ENCODE measurements around the gene MCM3AP. TPM values are rescaled to one million over a fixed set of nuclear protein-coding genes. Genes with fewer than 3 reads are reported as not detected.
A peak's percentile ranks its signal among the peaks of the same experiment; 100 is the strongest.

The MCM3AP gene
- total and polyA plus RNA-seq, 9 of the 15 experiments (the other 6 are each of a cell fraction or from before 2014, with no cell fraction given): 6.5 to 179 (median 69.6) TPM

DNA sequence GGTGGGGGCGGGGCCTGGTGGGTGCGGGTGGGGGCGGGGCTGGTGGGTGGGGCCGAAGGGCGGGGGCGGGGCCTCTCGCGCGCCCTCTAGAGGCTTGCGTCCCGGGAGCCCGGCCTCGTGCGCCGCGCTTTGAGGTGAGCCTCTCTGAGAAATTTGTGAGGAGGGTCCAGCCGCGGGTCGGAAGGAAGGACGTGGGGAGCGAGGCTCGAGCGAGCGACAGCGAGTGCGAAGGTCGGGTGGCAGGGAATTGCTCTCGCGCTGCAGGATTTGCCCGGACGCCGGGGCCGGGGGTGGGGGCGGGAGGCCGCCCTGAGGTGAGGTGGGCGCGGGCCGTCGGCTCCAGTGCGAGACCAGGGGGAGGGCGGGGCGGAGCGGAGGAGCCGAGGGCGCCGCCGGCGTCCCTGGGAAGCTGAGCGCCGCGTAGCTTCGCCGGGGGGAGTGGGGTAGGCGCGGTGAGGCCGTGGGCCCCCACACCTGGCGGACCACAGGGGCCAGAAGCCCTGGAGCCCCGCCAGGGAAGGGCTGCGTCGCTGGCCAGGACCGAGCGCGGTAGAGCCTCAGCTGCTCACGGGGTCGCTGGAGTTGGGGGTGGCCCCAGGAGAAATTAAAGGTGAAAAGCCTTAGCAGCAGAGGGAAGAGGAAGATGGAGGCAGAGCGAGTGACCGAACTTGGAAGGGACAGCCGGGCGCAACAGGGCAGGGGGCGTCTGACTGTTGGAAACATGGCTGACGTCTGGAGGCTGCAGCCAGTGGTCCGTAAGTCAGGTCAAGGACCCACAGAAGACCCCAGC, 56.1 kb downstream of the MCM3AP start (continued):
- TF ChIP-seq, protein P1, sequence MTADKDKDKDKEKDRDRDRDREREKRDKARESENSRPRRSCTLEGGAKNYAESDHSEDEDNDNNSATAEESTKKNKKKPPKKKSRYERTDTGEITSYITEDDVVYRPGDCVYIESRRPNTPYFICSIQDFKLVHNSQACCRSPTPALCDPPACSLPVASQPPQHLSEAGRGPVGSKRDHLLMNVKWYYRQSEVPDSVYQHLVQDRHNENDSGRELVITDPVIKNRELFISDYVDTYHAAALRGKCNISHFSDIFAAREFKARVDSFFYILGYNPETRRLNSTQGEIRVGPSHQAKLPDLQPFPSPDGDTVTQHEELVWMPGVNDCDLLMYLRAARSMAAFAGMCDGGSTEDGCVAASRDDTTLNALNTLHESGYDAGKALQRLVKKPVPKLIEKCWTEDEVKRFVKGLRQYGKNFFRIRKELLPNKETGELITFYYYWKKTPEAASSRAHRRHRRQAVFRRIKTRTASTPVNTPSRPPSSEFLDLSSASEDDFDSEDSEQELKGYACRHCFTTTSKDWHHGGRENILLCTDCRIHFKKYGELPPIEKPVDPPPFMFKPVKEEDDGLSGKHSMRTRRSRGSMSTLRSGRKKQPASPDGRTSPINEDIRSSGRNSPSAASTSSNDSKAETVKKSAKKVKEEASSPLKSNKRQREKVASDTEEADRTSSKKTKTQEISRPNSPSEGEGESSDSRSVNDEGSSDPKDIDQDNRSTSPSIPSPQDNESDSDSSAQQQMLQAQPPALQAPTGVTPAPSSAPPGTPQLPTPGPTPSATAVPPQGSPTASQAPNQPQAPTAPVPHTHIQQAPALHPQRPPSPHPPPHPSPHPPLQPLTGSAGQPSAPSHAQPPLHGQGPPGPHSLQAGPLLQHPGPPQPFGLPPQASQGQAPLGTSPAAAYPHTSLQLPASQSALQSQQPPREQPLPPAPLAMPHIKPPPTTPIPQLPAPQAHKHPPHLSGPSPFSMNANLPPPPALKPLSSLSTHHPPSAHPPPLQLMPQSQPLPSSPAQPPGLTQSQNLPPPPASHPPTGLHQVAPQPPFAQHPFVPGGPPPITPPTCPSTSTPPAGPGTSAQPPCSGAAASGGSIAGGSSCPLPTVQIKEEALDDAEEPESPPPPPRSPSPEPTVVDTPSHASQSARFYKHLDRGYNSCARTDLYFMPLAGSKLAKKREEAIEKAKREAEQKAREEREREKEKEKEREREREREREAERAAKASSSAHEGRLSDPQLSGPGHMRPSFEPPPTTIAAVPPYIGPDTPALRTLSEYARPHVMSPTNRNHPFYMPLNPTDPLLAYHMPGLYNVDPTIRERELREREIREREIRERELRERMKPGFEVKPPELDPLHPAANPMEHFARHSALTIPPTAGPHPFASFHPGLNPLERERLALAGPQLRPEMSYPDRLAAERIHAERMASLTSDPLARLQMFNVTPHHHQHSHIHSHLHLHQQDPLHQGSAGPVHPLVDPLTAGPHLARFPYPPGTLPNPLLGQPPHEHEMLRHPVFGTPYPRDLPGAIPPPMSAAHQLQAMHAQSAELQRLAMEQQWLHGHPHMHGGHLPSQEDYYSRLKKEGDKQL (CRISPR knock-in tag; IDR thresholded peaks at IDR 0.05; ENCODE audit: borderline replicate concordance): no peak
- no peak for TF ChIP-seq KLF10 (CRISPR knock-in tag; IDR thresholded peaks at IDR 0.05)
- TF ChIP-seq MEIS2 (IDR thresholded peaks at IDR 0.05; ENCODE audit: partially characterized antibody): no peak
- peak; percentile 63; the same call in 1 of the 2 replicates for TF ChIP-seq ZNF232 (CRISPR knock-in tag; IDR thresholded peaks at IDR 0.05)
- TF ChIP-seq PHF8 (IDR thresholded peaks at IDR 0.05; ENCODE audit: borderline replicate concordance, low read length): peak; percentile 66; the same call in 1 of the 2 replicates
- TF ChIP-seq, protein P2, sequence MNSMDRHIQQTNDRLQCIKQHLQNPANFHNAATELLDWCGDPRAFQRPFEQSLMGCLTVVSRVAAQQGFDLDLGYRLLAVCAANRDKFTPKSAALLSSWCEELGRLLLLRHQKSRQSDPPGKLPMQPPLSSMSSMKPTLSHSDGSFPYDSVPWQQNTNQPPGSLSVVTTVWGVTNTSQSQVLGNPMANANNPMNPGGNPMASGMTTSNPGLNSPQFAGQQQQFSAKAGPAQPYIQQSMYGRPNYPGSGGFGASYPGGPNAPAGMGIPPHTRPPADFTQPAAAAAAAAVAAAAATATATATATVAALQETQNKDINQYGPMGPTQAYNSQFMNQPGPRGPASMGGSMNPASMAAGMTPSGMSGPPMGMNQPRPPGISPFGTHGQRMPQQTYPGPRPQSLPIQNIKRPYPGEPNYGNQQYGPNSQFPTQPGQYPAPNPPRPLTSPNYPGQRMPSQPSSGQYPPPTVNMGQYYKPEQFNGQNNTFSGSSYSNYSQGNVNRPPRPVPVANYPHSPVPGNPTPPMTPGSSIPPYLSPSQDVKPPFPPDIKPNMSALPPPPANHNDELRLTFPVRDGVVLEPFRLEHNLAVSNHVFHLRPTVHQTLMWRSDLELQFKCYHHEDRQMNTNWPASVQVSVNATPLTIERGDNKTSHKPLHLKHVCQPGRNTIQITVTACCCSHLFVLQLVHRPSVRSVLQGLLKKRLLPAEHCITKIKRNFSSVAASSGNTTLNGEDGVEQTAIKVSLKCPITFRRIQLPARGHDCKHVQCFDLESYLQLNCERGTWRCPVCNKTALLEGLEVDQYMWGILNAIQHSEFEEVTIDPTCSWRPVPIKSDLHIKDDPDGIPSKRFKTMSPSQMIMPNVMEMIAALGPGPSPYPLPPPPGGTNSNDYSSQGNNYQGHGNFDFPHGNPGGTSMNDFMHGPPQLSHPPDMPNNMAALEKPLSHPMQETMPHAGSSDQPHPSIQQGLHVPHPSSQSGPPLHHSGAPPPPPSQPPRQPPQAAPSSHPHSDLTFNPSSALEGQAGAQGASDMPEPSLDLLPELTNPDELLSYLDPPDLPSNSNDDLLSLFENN (IDR thresholded peaks at IDR 0.05; ENCODE audit: low read depth in 2 of 2, low read length in 2 of 2): no peak
- peak; percentile 35 for TF ChIP-seq PHF20 (IDR thresholded peaks at IDR 0.05; ENCODE audit: partially characterized antibody)
- no peak for TF ChIP-seq NEUROD1 (IDR thresholded peaks at IDR 0.05; ENCODE audit: borderline replicate concordance, low read depth, low read length, partially characterized antibody)
- no peak for TF ChIP-seq EHMT2 (IDR thresholded peaks at IDR 0.05)
- TF ChIP-seq, protein P3, sequence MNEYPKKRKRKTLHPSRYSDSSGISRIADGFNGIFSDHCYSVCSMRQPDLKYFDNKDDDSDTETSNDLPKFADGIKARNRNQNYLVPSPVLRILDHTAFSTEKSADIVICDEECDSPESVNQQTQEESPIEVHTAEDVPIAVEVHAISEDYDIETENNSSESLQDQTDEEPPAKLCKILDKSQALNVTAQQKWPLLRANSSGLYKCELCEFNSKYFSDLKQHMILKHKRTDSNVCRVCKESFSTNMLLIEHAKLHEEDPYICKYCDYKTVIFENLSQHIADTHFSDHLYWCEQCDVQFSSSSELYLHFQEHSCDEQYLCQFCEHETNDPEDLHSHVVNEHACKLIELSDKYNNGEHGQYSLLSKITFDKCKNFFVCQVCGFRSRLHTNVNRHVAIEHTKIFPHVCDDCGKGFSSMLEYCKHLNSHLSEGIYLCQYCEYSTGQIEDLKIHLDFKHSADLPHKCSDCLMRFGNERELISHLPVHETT (CRISPR knock-in tag; conservative IDR thresholded peaks at IDR 0.05 in 1 of 2, IDR thresholded peaks at IDR 0.05 in 1 of 2): peak in 1 of 2 experiments; percentile 52; a peak in 1 of 4 replicates
- TF ChIP-seq, protein P4, sequence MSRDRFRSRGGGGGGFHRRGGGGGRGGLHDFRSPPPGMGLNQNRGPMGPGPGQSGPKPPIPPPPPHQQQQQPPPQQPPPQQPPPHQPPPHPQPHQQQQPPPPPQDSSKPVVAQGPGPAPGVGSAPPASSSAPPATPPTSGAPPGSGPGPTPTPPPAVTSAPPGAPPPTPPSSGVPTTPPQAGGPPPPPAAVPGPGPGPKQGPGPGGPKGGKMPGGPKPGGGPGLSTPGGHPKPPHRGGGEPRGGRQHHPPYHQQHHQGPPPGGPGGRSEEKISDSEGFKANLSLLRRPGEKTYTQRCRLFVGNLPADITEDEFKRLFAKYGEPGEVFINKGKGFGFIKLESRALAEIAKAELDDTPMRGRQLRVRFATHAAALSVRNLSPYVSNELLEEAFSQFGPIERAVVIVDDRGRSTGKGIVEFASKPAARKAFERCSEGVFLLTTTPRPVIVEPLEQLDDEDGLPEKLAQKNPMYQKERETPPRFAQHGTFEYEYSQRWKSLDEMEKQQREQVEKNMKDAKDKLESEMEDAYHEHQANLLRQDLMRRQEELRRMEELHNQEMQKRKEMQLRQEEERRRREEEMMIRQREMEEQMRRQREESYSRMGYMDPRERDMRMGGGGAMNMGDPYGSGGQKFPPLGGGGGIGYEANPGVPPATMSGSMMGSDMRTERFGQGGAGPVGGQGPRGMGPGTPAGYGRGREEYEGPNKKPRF (IDR thresholded peaks at IDR 0.05; ENCODE audit: low read depth, low read length): no peak

All from K562 (cell line).